ENCODE results near the gene VPS18. TPM values are rescaled to one million over a fixed set of nuclear protein-coding genes. Genes with fewer than 3 reads are reported as not detected.
A peak's percentile ranks its signal among the peaks of the same experiment; 100 is the strongest.

VPS18 gene
- total and polyA plus RNA-seq, 7 donors: 8.1 to 20.5 (median 15.2) TPM

DNA sequence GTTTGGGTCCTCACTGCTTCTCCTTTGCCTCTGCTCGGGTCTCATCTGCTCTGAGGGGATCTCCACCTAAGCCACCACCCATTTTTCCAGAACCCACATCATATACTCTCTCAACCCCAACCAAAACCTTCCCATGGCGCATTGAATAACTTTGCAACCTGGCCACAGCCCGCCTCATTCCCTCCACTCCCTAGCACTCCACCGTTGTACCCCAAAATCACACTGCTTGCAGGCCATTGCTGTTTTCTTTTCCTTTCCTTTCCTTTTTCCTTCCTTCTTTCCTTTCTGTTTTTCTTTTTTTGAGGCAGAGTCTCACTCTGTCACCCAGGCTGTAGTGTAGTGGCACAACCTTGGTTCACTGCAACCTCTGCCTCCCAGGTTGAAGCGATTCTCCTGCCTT is 3.1 kb upstream of the VPS18 start:
- Histone ChIP-seq H3K27me3 (ENCODE audit: insufficient read depth in 3 of 3, low read length in 2 of 3) (no peaks in the 10 kb centered on the region), H3K4me3 (no peak overlapping the region), H3K36me3 (ENCODE audit: insufficient read depth in 1 of 2, low read depth in 1 of 2) (peaks cover 0 to 6% of the 10 kb centered on the region in 2 donors), H3K9me3 (no peaks in the 10 kb centered on the region), H3K4me1 (peaks cover 16% of the 10 kb centered on the region), H3K27ac (no peak overlapping the region)
- 84 to 87% (median 85%) methylated on average over 5 of the region's 5 CpGs for WGBS, 3 donors
- intact Hi-C loops (cut with DNase I): loop anchor here (2.0 to 5.0 kb wide), 5 partner anchors 139 to 374 kb away; partner anchors contain the start of gene KNL1 (in 1 of the 2)
- ATAC-seq: no peak
- TF ChIP-seq, protein P1, sequence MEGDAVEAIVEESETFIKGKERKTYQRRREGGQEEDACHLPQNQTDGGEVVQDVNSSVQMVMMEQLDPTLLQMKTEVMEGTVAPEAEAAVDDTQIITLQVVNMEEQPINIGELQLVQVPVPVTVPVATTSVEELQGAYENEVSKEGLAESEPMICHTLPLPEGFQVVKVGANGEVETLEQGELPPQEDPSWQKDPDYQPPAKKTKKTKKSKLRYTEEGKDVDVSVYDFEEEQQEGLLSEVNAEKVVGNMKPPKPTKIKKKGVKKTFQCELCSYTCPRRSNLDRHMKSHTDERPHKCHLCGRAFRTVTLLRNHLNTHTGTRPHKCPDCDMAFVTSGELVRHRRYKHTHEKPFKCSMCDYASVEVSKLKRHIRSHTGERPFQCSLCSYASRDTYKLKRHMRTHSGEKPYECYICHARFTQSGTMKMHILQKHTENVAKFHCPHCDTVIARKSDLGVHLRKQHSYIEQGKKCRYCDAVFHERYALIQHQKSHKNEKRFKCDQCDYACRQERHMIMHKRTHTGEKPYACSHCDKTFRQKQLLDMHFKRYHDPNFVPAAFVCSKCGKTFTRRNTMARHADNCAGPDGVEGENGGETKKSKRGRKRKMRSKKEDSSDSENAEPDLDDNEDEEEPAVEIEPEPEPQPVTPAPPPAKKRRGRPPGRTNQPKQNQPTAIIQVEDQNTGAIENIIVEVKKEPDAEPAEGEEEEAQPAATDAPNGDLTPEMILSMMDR (IDR thresholded peaks at IDR 0.05): no peak
- DNase-seq: no peak

GRCh38 chr15:40891810-40892446 is 2.3 kb upstream of the VPS18 start:
- H3K4me3 ChIP-seq: no peak overlapping the region
- H3K27me3 ChIP-seq (ENCODE audit: insufficient read depth in 3 of 3, low read length in 2 of 3): no peaks in the 10 kb centered on the region
- DNase-seq (no peak), ATAC-seq (no peak)
- peaks cover 16% of the 10 kb centered on the region for H3K4me1 ChIP-seq
- no peak overlapping the region for H3K27ac ChIP-seq
- WGBS, 3 donors: 21 to 30% (median 23%) methylated on average over 4 of the region's 4 CpGs
- H3K9me3 ChIP-seq: no peaks in the 10 kb centered on the region
- peaks cover 0 to 13% of the 10 kb centered on the region in 2 donors for H3K36me3 ChIP-seq (ENCODE audit: insufficient read depth in 1 of 2, low read depth in 1 of 2)
- TF ChIP-seq, protein P1 (IDR thresholded peaks at IDR 0.05): peak; percentile 54
- intact Hi-C loops (cut with DNase I): loop anchor here (2.0 to 5.0 kb wide), 6 partner anchors 31 to 375 kb away; partner anchors contain the start of gene KNL1 (in 1 of the 2)

DNA sequence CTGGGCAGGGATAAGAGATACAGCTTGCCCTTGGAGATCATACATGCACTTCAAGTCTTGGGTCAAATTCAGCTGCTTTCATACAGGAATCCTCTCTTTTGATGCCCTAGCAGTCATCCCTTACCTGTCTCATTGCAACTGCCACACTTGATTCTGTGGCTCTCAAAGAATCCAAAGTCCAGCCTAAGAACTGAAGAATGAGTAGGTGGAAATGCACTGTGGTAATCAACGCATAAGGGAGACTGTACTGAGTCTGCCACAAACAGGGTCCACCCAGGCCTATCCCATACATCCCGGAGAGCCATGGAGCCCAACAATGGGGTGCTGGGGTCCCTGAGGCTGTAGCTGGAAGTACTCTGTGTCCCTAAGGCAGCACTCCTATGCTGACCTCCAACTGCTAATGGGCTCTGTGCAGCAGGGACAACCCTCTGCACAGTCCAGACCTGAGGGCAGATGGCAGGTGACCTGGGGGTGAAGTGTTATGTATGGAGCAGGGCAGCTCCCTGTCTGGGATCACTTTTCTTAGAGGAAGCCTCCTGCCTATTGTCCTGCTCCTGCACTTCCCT is 1.7 kb upstream of the VPS18 start:
- TF ChIP-seq, protein P1 (IDR thresholded peaks at IDR 0.05): no peak
- ATAC-seq (no peak), DNase-seq (no peak)
- intact Hi-C loops (cut with DNase I): loop anchor here (1.0 to 5.0 kb wide), 6 partner anchors 32 to 375 kb away; partner anchors contain the start of gene KNL1 (in 1 of the 2)
- no peak overlapping the region for H3K4me3 ChIP-seq
- H3K27ac ChIP-seq: no peak overlapping the region
- no peaks in the 10 kb centered on the region for H3K9me3 ChIP-seq
- H3K36me3 ChIP-seq (ENCODE audit: insufficient read depth in 1 of 2, low read depth in 1 of 2): peaks cover 0 to 19% of the 10 kb centered on the region in 2 donors
- 80 to 95% (median 88%) methylated on average over 2 of the region's 2 CpGs for WGBS, 3 donors
- H3K27me3 ChIP-seq (ENCODE audit: insufficient read depth in 3 of 3, low read length in 2 of 3): no peaks in the 10 kb centered on the region
- peaks cover 16% of the 10 kb centered on the region for H3K4me1 ChIP-seq

DNA sequence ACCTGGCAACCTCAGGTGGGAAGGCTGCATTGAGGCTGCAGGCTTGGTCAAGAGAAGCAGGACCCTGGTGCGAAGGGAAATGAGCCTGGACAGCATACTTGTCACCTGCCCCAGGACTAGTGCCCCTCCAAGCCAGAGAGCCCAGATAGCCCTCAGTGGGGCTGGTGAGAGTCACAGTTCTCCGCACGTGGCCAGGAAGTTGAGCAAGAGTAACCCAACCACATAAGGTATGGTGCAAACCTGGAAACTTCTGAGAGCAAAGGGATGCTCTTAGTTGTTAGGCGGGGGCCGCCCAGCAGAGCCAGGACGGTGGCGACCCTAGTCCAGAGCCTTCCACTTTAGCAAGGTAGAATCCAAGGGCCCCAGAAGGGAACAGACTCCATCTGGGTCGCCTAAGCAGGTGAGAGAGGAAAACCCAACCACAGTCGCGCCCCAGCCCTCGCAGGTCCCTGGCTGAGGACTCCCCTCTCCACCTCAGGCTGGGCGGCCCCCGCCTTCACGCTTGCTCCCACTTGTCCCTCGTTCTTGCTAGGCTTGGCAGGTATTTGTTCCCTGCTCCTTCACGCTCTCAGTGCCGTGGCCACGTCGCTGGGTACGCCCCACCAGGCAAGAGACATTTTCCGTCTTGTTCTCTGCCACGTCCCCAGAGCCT is 1.1 kb upstream of the VPS18 start:
- no peaks in the 10 kb centered on the region for H3K27me3 ChIP-seq (ENCODE audit: insufficient read depth in 3 of 3, low read length in 2 of 3)
- H3K36me3 ChIP-seq (ENCODE audit: insufficient read depth in 1 of 2, low read depth in 1 of 2): peaks cover 0 to 26% of the 10 kb centered on the region in 2 donors
- TF ChIP-seq, protein P1 (IDR thresholded peaks at IDR 0.05): no peak
- 73 to 83% (median 76%) methylated on average over 21 to 22 of the region's 22 CpGs for WGBS, 3 donors
- ATAC-seq: no peak
- H3K9me3 ChIP-seq: no peaks in the 10 kb centered on the region
- peak overlapping the region; percentile 98 for H3K4me3 ChIP-seq
- H3K27ac ChIP-seq: peak overlapping the region; percentile 88
- H3K4me1 ChIP-seq: peaks cover 16% of the 10 kb centered on the region
- DNase-seq: no peak
- intact Hi-C loops (cut with DNase I): loop anchor here (1.0 to 5.0 kb wide), 6 partner anchors 32 to 376 kb away; partner anchors contain the start of gene KNL1 (in 1 of the 2)

Measured in psoas muscle (tissue), 8 donors.